Hematopoietic multipotent progenitor cell treated with erythropoietin and hydrocortisone succinate and interleukin-3 and kit ligand, for 8 days (in vitro differentiated cells): Measurements from ENCODE around the gene C2CD5.
"Not testable (repeated sequence)": the region's sequence is repeated elsewhere in the genome, so short reads cannot be mapped to it uniquely, and the experiment has no call there.

Experiments
- DNase-seq: peaks from one replicate; pipeline ENCODE4 v3.0.0-alpha.2; 2015

C2CD5 gene

GRCh38 chr12:22536346-22536945 lies 7.9 kb downstream of the C2CD5 start:
- DNase-seq, result no peak

- no peak for DNase-seq
Measured at GRCh38 chr12:22535478-22535877, 8.9 kb downstream of the C2CD5 start.

GRCh38 chr12:22535038-22535437 lies 9.3 kb downstream of the C2CD5 start:
- DNase-seq, result no peak

GRCh38 chr12:22533155-22533554 lies 11.2 kb downstream of the C2CD5 start:
- DNase-seq, result no peak

GRCh38 chr12:22532317-22532716 lies 12.0 kb downstream of the C2CD5 start:
- DNase-seq, result no peak

GRCh38 chr12:22531205-22531604 lies 13.1 kb downstream of the C2CD5 start:
- no peak for DNase-seq

- peak; percentile 65 for DNase-seq
Measured at GRCh38 chr12:22529281-22530060, 14.9 kb downstream of the C2CD5 start.

- DNase-seq, result no peak
Measured at GRCh38 chr12:22527999-22528398, 16.3 kb downstream of the C2CD5 start.

GRCh38 chr12:22526836-22527235 lies 17.5 kb downstream of the C2CD5 start:
- DNase-seq, result no peak

- no peak for DNase-seq
Measured at GRCh38 chr12:22525426-22525825, 18.9 kb downstream of the C2CD5 start.

GRCh38 chr12:22518998-22519397 lies 25.3 kb downstream of the C2CD5 start:
- no peak for DNase-seq

GRCh38 chr12:22518060-22518719 lies 26.2 kb downstream of the C2CD5 start:
- no peak for DNase-seq

- DNase-seq, result no peak
Measured at GRCh38 chr12:22514875-22515274, 29.5 kb downstream of the C2CD5 start.

- DNase-seq, result no peak
Measured at GRCh38 chr12:22505826-22506225, 38.5 kb downstream of the C2CD5 start.

- DNase-seq, result no peak
Measured at GRCh38 chr12:22500100-22500499, 44.2 kb downstream of the C2CD5 start.

GRCh38 chr12:22499445-22499844 lies 44.9 kb downstream of the C2CD5 start:
- DNase-seq, result no peak

GRCh38 chr12:22494319-22494718 lies 50.0 kb downstream of the C2CD5 start:
- no peak for DNase-seq

- no peak for DNase-seq
Measured at GRCh38 chr12:22491034-22491433, 53.3 kb downstream of the C2CD5 start.

GRCh38 chr12:22488478-22488877 lies 55.9 kb downstream of the C2CD5 start:
- DNase-seq, result no peak

GRCh38 chr12:22487683-22488082 lies 56.7 kb downstream of the C2CD5 start:
- not testable (repeated sequence) for DNase-seq

- DNase-seq, result no peak
Measured at GRCh38 chr12:22481547-22482104, 62.7 kb downstream of the C2CD5 start.

- not testable (repeated sequence) for DNase-seq
Measured at GRCh38 chr12:22480814-22481213, 63.5 kb downstream of the C2CD5 start.

- no peak for DNase-seq
Measured at GRCh38 chr12:22480016-22480415, 64.3 kb downstream of the C2CD5 start.

GRCh38 chr12:22477894-22478287 lies 66.5 kb downstream of the C2CD5 start:
- DNase-seq, result no peak
